ENCODE data around the gene UBE2I.
"Not testable (repeated sequence)": the region's sequence is repeated elsewhere in the genome, so short reads cannot be mapped to it uniquely, and the experiment has no call there.

The UBE2I gene

DNA sequence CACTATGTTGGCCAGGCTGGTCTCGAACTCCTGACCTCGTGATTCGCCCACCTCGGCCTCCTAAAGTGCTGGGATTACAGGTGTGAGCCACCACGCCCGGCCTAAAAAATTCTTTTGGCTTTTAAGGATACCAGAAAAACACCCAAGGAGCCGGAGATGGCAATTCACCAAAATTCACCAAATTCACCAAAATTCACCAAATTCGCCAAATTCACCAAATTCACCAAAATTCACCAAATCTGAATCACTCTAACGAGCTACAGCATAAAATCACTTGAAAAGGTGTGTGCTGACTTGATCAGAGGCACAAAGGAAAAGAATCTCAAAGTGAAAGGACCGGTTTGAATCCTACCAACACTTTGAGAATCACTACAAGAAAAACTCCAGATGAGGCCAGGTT, 19.5 kb downstream of the UBE2I start:
- not testable (repeated sequence) for DNase-seq (ENCODE audit: low read depth, low spot score)

DNA sequence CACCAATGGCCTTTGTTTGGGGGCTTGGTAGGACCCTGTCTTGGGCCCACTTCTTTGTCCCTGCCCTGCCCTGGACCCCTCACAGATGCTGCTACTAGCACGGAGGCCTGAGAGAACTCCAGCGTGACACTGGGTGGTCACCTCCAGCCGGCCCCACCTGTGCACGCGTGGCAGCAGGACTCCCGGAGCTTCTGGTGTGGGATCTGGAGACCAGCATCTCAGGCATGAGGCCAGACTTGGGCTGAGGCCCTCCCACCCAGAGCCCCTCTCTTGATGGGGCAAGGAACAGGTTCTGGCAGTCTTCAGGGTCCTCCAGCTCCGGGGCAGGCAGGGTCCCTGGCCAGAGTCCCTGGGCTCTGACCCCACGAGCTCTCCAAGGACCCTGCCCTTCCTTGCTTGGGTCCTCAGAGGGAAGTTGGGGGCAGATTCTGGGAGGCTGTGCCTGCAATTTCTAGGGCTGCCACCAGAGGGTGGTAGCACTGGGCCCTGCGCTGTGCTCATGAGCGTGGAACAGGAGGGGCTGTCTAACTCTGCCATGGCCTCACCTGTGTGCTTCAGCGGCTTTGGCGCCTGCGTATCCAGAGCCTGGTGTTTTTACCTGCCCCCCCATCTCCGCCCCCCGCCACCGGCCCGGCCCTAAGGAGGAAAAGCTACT, 21.0 kb downstream of the UBE2I start:
- DNase-seq (ENCODE audit: low read depth, low spot score), result no peak

DNA sequence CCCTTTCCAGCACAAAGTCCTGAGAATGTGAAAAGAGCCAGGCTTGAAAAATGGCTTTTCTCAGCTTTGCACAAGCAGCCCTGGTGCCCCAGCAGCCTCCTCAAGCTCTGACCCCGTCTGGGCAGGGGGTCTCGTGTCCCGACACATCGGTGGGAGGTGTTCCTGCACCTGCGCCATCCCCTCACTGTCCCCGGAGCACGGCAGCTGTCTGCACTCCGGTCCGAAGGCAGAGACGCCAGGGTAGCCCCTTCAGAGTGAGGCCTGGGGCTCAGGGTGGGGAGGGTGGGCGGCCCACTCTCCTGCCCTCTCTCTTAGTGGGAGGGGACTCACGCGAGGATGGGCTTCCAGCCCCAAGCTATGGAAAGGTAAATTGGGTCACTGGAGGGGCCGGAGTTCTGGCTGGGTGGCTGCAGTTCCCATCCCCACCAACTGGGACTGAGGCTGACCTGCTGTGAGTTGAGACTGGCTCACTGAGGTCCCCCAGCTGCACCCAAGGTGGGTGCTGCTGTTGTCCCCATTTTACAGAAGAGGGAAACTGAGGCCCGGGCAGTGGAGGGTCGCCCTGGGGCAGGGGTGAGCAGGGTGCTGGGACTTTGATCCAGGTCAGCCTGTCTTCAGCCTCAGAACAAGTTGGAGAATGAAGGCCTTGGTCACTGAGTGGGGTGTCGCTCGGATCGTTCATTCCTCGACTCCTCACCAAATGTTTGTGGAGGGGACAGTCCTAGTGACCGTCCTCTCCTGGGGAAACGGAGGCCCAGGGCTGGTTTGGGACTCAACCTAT, 21.7 kb downstream of the UBE2I start:
- no peak for DNase-seq (ENCODE audit: low read depth, low spot score)

DNA sequence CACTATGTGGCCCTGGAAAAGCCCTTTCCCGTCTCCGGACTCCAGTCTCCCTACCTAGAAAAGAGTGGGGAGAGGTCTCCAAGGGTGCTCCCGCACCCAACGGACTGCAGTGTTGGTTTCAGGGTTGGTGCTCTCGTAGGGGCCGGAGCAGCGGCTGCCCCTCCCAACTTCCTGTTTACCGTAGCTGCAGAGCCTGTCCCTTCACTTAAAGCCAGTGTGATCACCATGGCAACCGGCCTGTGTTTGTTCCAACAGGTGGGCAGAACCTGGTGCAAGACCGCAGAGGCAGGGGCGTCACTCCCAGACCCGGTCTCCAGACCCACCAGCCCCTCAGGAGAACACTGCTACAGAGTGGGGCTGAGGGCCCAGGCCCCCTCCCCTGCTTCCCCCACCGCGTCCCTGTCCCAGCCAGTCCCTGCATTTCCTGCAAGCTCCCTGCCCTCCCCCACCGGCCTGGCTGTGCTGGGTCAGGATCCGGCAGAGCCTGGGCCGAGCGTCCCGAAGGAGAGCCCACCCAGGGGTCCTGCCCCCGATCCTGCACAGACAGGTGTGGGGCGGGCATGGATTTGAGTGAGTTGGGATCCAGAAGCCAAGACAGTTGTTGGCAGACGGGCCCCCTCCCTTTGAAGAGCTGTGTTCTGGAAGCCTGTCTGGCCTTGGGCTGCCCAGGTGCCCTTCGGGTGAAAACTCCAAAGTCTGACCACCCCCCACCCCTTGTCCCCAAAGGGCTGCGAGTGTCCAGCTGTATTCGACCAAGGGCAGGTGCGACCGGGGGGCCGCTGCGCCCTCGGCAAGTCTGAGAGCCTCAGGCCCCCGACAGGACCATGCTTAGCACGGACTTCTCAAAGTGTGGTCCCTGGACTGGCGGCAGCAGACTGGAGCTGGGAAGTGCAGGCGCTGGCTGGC, 22.5 kb downstream of the UBE2I start:
- peak; percentile 88 for DNase-seq (ENCODE audit: low read depth, low spot score)

DNA sequence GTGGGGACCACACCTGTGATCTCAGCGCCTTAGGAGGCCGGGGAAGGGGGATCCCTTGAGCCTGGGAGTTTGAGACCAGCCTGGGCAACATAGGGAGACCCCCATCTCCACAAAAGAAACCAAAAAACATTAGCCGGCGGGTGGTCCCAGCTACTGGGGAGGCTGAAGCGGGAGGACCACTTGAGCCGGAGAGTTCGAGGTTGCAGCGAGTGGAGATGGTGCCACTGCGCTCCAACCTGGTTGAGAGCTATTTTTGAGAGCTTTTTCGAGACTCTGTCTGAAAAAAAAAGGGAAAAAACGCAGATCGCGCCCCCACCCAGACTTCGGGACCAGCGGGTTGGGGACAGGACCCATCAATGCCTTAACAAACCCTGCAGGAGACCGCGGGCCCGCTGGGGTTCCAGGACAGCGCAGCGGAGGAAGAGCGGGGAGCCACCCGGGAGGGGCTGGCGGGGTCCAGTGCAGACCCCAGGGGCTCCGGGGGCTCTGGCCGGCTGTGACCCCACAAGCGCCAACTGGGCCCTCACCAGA, 23.2 kb downstream of the UBE2I start:
- no peak for DNase-seq (ENCODE audit: low read depth, low spot score)

DNA sequence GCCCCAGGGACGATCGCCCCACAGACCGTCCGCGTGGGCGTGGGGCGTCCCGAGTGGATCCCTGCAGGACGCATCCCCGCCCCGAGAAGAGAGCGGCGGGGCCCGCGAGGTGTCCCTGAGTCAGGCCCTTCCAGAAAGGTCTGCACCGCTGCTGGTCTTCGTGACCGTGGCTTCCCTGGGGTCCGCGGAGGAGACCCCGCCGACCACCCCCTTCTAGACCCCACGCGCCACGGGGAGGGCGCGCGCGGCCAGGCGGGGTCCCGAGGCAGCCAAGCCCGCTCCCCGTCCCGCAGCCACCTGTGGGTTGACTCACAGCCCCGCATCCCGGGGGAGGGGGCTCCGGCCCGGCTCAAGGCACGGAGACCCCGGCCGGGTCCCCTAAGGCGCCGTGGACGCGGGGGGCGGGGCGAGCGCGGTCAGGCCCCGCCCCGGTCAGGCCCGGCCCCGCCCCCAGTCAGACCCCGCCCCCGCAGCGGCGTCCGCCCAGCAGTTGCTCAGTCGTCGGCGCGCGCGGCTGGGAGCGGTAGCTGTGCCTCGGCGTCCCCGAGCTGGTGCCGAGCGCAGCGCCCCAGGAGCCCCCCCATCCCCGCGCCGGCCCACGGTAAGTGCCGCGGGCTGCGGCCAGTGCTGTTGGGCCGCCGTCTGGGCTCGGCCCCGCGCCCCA, 23.8 kb downstream of the UBE2I start, which contains the start of gene BAIAP3:
BAIAP3 (plus strand) TSS at position 497 of the 664 bp plus-strand sequence. CDS start 4,905 bp downstream, outside the sequence.
- DNase-seq (ENCODE audit: low read depth, low spot score), result no peak

DNA sequence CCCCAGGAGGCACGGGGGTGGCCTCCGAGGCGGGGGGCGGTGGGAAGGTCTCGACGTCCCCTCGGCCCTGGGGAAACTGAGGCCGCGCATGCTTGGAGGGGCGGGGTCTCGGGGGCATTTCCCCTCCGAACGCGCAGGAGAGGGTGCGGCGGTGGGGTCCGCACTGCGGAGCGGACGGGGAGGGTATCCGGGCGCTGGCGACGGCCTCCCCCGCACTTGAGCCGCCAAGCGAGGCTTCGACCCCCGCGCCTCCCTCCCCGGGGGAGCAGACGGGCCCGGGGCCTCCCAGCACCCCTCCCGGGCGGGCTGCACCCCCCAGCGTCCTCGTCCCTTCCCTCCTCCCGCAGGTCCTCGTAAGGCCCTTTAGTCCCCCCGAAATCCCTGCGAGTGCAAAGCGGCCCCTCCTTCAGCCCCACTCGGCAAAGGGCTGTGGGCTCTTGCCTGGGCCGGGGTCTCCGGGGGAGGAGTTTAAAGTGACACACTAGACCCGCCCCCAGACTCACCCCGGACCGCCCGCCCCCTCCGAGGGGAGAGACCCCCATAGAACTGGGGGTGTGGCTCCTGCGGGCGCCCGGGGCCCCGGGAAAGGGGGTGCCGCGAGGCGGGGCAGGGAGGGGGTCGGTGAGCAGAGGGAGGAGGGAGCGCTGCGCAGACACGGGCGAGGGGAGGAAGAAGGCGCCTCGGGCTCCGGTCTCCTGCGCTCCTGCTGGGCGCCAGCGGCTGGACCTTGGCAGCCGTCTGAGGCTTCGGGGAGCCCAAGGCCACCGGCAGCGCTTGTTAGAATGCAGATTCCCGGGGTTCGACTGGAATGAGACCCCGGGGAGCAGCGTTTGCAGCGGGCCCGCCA, 24.6 kb downstream of the UBE2I start:
- no peak for DNase-seq (ENCODE audit: low read depth, low spot score)

DNA sequence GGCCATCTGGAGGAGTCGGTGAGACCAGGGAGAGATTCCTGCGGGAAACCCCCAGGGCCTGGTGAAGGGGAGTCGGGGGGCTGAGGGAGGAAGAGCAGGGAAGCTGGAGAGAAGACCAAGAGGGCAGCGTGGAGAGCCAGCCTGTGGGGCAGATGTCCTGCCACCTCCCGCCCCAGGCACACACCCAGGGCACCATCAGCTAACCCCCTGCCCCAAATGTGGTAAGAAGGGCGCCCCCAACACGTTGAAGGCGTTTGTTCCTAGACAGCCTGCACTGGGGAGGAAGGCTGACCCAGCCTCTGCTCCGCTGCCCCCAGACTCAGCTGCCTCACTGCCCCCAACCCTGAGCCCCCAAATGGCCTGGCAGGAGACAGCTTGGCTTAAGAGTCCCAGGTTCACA, 25.3 kb downstream of the UBE2I start:
- no peak for DNase-seq (ENCODE audit: low read depth, low spot score)

DNA sequence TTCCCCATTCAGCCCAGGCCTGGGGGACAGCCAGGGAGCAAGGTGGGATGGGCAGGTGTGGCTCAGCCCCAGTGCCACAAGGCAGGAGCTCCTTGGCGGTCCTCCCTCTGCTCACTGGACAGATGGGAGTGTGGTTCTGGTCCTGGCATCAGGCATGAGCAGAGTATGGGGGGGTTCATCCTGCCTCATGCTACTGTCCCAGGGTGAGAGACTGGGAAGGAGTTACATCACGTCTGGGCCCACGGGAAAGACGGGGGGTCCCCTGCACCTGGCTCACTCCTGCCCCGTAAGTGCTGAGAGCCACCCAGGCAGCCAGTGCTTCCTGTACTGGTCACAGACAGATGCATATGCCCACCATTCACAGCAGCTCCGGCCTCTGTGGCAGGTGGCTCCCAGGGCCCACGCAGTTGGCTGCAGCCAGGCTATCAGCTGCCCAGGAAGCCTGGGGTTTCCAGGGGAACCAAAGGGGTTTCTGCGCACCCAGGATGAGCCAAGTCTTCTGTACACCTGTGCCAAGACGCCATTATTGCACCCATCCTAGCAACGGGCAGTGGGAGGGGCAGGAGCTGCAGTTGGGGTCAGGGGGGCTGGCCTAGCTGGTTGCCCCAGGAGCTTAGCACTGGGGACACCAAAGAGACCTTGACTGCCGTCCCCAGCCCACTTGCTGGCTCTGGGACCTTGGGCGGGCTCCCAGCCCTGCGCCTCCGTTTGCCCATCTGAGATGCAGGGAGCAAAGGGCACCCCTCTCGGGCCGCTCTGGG, 26.0 kb downstream of the UBE2I start:
- no peak for DNase-seq (ENCODE audit: low read depth, low spot score)

DNA sequence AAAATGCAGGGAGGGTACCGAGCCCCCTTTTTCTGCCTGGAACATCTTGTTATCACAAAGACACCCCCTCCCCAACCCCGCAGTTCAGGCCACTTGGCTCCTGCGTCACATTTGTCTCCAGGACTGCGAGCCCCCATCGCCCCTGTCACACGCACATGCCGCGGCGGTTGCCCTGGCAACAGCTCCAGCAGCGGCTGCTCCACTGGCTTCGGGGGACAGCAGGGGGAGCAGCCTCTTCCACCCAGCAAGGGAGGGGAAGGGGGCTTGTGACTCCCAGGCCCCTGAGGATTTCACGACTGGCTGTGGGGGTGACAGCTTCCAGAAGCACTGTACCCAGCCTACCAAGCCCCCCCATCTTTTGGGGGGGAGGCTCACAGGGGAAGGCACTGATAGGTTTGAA, 26.6 kb downstream of the UBE2I start:
- DNase-seq (ENCODE audit: low read depth, low spot score), result no peak

DNA sequence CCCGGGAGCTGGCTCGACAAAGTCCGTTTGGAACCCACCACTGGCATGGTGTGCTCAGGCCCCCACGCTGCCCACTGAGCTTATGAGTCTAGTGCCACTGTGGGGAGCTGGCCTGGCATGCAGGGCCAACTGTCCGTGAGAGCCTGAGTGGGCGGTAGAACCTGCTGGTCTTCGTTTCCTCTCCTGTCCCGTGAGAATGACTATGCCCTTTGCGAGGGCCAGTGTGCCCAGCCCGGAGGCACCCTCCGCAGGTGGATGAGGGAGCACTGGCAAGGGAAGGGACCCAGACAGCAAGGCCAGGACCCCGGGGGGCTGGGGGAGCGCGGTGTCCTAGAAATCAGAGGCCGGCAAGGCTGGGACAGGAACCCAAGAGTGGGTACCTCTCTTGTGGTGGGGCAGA, 27.2 kb downstream of the UBE2I start:
- no peak for DNase-seq (ENCODE audit: low read depth, low spot score)

DNA sequence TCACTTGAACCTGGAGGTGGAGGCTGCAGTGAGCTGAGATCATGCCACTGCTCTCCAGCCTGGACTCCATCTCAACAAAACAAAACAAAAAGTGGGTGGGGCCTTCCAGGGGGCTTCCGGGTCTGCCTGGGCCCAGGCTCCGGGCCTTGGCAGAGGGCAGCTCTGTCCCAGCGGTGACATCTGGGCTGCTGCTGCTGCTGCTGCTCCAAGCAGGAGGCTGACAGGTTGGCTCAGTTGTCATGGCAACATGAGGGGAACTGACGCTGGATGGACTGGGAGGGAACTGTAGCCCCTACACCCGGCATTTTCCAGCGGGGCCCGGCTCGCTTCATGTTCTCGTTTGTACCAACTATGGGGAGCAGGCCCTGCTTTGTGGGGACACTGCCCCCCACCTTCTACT, 28.1 kb downstream of the UBE2I start:
- DNase-seq (ENCODE audit: low read depth, low spot score), result no peak

DNA sequence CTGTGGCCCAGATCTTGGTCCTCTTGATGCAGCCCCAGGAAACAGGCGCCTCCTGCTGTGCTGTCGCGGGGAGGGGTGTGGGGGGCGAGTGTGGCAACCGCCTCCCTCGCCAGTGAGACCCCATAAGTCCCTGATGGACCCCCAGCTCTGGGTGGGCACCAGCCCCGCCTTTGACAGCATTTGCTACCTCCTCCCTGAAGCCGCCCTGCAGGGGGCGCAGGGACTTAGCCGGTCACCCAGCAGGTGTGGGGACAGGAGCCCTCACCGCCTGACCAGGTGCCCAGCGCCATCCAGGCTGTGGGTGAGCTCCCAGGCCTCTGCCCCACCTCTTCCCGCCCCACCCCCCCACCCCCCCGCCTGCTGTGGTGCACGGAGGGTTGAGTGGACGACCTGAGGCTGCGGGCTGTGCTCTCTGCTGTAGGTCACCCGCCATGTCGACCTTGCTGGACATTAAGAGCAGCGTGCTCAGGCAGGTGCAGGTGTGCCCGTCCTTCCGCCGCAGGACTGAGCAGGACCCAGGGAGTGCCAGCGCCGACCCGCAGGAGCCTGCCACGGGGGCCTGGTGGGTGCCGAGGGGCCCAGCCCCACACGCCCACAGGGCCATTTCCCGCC, 28.8 kb downstream of the UBE2I start:
- DNase-seq (ENCODE audit: low read depth, low spot score), result no peak

DNA sequence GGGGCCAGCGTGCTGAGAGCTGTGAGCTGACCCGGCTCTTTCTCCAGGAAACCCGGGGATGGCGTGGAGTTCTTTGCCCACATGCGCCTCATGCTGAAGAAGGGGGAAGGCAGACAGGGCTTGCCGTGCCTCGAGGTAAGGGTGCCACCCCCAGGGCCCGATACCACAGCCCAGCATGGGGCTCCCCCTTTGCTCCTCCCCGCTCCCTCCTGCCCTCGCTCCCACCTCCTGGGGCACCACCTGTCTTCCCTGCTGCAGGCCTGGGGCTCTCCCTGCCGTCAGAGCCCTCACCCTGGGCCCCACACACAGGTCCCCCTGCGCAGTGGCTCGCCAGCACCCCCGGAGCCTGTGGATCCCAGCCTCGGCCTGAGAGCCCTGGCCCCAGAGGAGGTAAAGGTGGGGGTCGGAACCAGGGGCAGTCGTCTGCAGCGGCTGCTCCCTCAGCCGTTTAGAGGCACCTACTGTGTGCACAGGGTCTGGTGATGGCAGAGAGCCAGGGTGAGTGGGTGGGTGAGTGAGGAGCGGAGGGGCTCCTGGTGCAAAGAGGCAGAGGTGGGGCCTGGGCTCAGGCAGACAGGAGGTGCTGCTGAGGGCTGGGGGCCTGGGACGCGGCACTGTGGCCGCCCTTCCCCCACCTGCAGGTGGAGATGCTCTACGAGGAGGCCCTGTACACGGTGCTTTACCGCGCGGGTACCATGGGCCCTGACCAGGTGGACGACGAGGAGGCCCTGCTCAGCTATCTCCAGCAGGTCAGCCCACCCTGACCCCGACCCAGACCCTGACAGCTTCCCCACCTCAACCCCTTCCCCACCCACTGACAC, 29.6 kb downstream of the UBE2I start:
- no peak for DNase-seq (ENCODE audit: low read depth, low spot score)

DNA sequence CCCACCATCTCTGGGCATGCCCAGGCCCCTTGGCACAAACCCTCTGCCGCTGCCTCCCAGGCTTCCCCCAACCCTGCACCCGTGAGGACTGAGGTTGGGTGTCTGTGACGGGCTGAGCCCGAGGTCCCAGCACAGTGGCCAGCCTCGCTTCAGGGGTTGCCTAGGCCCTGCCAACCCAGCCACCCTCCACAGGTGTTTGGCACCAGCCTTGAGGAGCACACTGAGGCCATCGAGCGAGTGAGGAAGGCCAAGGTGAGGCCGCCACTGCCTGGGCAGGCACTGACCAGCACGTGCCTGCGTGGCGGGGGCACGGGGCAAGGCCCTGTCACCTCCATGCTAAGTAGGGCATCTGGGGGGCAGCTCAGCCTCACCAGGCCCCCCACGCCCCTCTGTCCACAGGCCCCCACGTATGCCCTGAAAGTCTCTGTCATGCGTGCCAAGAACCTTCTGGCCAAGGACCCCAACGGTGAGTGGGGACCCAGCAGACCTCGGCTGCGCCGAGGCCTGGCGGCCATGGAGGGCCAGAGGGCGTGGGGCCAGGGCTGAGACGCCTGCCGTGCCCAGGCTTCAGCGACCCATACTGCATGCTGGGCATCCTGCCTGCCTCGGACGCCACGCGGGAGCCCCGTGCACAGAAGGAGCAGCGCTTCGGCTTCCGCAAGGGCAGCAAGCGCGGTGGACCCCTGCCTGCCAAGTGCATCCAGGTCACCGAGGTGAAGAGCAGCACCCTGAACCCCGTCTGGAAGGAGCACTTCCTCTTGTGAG, 31.5 kb downstream of the UBE2I start:
- no peak for DNase-seq (ENCODE audit: low read depth, low spot score)

DNA sequence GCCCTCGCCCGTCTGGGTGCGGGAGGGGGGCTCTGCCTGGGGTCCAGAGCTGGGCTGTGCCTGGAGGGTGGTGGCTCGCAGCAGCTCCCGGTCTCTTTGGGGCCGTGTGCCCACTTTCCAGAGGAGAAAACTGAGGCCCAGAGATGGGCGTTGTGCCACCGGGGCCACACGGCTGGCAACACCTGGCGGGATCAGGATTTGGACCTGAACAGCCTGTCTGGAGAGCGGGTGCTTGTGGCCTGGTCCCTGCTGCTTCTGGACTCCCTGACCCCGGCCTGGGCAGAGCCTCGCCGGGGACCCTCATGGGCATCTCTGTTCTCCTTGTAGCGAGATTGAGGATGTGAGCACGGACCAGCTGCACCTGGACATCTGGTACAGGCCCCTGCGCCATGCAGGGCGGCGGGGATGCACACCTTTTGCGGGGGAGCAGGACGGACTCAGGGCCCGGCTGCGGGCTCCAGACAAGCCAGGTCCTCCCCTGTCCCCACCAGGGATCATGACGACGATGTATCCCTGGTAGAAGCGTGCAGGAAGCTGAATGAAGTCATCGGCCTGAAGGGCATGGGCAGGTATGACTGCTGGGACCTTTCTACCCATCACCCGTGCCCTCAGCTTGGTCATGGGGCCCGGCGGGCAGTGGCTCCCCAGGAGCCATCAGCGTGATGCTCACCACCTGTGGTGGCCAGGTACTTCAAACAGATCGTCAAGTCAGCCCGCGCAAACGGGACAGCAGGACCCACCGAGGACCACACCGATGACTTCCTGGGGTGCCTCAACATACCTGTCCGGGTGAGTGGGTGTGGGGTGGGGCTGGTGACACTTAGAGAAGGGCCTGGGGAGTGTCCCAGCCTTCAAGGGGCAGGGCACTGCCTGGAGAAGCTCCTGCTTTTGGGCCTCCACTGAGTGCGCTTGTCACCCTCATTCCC, 32.3 kb downstream of the UBE2I start:
- no peak for DNase-seq (ENCODE audit: low read depth, low spot score)
